ENCODE data around the gene KIF4B.

KIF4B gene

GRCh38 chr5:155052532-155052931 lies 39.0 kb downstream of the KIF4B start:
- Histone ChIP-seq H3K9ac (ENCODE audit: low read depth, low read length) (no peak overlapping the region), H3K4me3 (ENCODE audit: low read depth, low read length) (no peak overlapping the region), H3K9me3 (ENCODE audit: control insufficient read depth, insufficient read depth, low read length) (no peaks in the 10 kb centered on the region), H3K4me1 (ENCODE audit: control insufficient read depth, insufficient read depth, low read length) (peaks cover 52% of the 10 kb centered on the region), H3K27me3 (ENCODE audit: control insufficient read depth, insufficient read depth, low read length) (no peaks in the 10 kb centered on the region), H3K27ac (ENCODE audit: low read depth, low read length) (no peak overlapping the region), H3K36me3 (ENCODE audit: control insufficient read depth, insufficient read depth, low read length) (no peaks in the 10 kb centered on the region)

GRCh38 chr5:155053501-155053900 lies 39.9 kb downstream of the KIF4B start:
- Histone ChIP-seq H3K4me1 (ENCODE audit: control insufficient read depth, insufficient read depth, low read length) (peaks cover 45% of the 10 kb centered on the region), H3K9me3 (ENCODE audit: control insufficient read depth, insufficient read depth, low read length) (no peaks in the 10 kb centered on the region)

GRCh38 chr5:155056644-155057269 lies 43.2 kb downstream of the KIF4B start:
- Histone ChIP-seq H3K27me3 (ENCODE audit: control insufficient read depth, insufficient read depth, low read length) (no peaks in the 10 kb centered on the region), H3K9me3 (ENCODE audit: control insufficient read depth, insufficient read depth, low read length) (no peaks in the 10 kb centered on the region), H3K4me3 (ENCODE audit: low read depth, low read length) (no peak overlapping the region), H3K36me3 (ENCODE audit: control insufficient read depth, insufficient read depth, low read length) (no peaks in the 10 kb centered on the region), H3K27ac (ENCODE audit: low read depth, low read length) (no peak overlapping the region), H3K9ac (ENCODE audit: low read depth, low read length) (no peak overlapping the region), H3K4me1 (ENCODE audit: control insufficient read depth, insufficient read depth, low read length) (peaks cover 21% of the 10 kb centered on the region)

More at GRCh38 chr5:155053501-155053900, 39.9 kb downstream of the KIF4B start:
- Histone ChIP-seq H3K36me3 (ENCODE audit: control insufficient read depth, insufficient read depth, low read length) (no peaks in the 10 kb centered on the region), H3K27me3 (ENCODE audit: control insufficient read depth, insufficient read depth, low read length) (no peaks in the 10 kb centered on the region), H3K27ac (ENCODE audit: low read depth, low read length) (no peak overlapping the region), H3K4me3 (ENCODE audit: low read depth, low read length) (no peak overlapping the region), H3K9ac (ENCODE audit: low read depth, low read length) (no peak overlapping the region)

GRCh38 chr5:155057626-155058025 lies 44.1 kb downstream of the KIF4B start:
- no peak overlapping the region for H3K4me3 ChIP-seq (ENCODE audit: low read depth, low read length)
- no peak overlapping the region for H3K27ac ChIP-seq (ENCODE audit: low read depth, low read length)
- H3K4me1 ChIP-seq (ENCODE audit: control insufficient read depth, insufficient read depth, low read length) = peaks cover 17% of the 10 kb centered on the region
- no peak overlapping the region for H3K9ac ChIP-seq (ENCODE audit: low read depth, low read length)
- no peaks in the 10 kb centered on the region for H3K36me3 ChIP-seq (ENCODE audit: control insufficient read depth, insufficient read depth, low read length)
- H3K27me3 ChIP-seq (ENCODE audit: control insufficient read depth, insufficient read depth, low read length) = no peaks in the 10 kb centered on the region
- no peaks in the 10 kb centered on the region for H3K9me3 ChIP-seq (ENCODE audit: control insufficient read depth, insufficient read depth, low read length)

GRCh38 chr5:155064580-155064979 lies 51.0 kb downstream of the KIF4B start:
- no peaks in the 10 kb centered on the region for H3K4me1 ChIP-seq (ENCODE audit: control insufficient read depth, insufficient read depth, low read length)
- H3K9me3 ChIP-seq (ENCODE audit: control insufficient read depth, insufficient read depth, low read length) = no peaks in the 10 kb centered on the region
- H3K9ac ChIP-seq (ENCODE audit: low read depth, low read length) = no peak overlapping the region
- no peaks in the 10 kb centered on the region for H3K27me3 ChIP-seq (ENCODE audit: control insufficient read depth, insufficient read depth, low read length)
- H3K4me3 ChIP-seq (ENCODE audit: low read depth, low read length) = no peak overlapping the region
- no peak overlapping the region for H3K27ac ChIP-seq (ENCODE audit: low read depth, low read length)
- no peaks in the 10 kb centered on the region for H3K36me3 ChIP-seq (ENCODE audit: control insufficient read depth, insufficient read depth, low read length)

GRCh38 chr5:155066886-155067595 lies 53.5 kb downstream of the KIF4B start:
- Histone ChIP-seq H3K9me3 (ENCODE audit: control insufficient read depth, insufficient read depth, low read length) (no peaks in the 10 kb centered on the region), H3K4me1 (ENCODE audit: control insufficient read depth, insufficient read depth, low read length) (no peaks in the 10 kb centered on the region), H3K4me3 (ENCODE audit: low read depth, low read length) (no peak overlapping the region), H3K9ac (ENCODE audit: low read depth, low read length) (no peak overlapping the region), H3K27me3 (ENCODE audit: control insufficient read depth, insufficient read depth, low read length) (no peaks in the 10 kb centered on the region), H3K27ac (ENCODE audit: low read depth, low read length) (no peak overlapping the region), H3K36me3 (ENCODE audit: control insufficient read depth, insufficient read depth, low read length) (no peaks in the 10 kb centered on the region)

Measured in HUES48 (cell line).